NCI-H446 (cell line): ENCODE measurements around the gene NUP98.

ENCODE experiments used
- DNase-seq, 2 experiments: peaks; one replicate each; lab custom pipeline; 2025; lab: John Stamatoyannopoulos, UW

NUP98 gene

DNA sequence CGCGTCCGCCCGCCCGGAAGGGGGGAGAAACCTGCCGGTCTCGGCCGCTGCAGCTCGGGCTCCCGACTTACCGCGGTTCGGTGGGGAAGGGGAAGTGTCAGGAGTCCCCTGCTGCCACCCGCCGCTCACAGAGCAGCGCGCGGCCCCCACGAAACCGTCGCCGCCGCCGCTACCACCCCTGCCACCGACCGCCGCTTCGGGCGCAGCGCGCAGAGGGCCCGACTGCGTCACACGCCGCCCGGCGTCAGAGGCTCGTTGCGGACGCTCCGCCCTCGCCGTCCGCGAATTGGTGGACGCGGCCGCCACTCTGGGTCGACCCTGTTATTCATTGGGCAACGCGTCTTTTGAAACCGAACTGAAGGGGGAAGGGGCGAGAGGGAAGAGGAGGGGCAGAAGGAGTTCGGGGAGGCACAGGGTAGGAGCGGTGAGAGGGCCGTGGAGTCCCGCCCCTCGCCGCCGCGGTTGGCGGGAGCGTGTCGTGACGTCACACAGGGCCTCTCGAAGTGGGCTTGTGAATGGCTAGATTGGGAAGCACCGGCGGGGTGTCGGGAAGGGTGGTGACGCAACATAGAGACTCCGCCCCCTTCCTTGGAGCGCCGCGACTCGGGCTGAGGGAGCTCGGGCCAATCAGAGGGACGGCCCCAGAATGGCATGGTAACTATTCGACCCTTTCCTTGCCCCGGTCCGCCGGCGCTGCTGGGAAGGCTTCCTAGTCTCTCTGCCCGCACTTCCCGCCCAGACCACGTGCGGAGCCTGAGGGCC, at the start of gene NUP98:
Gene NUP98 (minus strand): TSS at position 226 of the 762 bp plus-strand sequence. CDS start 15,437 bp downstream, outside the sequence.
- DNase-seq = peak; percentile 99 to 100

DNA sequence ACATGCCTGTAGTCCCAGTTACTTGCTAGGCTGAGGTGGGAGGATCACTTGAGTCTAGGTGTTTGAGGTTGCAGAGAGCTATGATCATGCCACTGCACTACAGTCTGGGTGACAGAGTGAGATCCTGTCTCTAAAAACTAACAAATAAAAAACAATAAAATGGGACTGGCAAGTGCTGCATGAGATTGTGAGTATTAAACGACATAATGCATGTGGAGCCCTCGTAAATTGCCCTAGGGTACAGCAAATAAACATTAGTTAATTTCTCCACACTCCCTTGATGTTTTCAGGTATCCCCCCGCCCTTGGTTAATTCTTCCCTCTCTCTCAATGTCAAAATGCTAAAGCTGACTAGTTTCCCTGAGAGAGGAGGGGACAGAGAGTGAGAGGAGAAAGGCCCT, 48.3 kb upstream of the NUP98 start:
- no peak for DNase-seq

DNA sequence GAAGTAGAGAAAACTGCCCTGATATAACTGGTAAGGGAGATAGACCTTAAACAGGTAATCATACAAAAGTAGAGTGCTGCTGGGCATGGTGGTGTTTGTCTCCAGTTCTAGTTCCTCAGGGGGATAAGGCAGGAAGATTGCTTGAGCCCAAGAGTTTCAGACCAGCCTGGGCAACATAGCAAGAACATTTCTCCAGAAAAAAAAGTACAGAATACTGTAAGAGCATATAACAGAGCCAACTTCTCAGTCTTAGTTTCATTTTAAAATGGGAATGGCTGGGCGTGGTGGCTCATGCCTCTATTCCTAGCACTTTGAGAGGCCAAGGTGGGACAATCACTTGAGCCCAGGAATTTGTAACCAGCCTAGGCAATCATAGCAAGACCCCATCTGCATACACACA, 47.9 kb upstream of the NUP98 start:
- no peak for DNase-seq

DNA sequence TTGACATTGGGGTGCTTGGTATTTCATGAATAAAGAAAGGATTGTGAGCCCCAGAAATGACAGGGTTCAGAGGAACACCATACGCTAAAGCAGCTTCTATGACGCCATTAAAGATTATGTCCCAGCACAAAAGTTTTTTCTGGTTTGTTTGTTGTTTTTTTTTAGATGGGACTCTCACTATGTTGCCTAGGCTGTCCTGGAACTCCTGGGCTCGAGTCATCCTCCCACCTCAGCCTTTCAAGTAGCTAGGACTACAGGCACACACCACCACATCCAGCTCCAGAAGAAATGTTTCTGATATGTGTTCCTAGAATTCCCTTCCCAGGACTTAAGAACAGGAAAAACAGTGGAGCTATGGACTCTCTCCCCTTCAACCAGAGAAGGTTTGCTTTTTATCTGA, 46.0 kb upstream of the NUP98 start:
- no peak for DNase-seq

DNA sequence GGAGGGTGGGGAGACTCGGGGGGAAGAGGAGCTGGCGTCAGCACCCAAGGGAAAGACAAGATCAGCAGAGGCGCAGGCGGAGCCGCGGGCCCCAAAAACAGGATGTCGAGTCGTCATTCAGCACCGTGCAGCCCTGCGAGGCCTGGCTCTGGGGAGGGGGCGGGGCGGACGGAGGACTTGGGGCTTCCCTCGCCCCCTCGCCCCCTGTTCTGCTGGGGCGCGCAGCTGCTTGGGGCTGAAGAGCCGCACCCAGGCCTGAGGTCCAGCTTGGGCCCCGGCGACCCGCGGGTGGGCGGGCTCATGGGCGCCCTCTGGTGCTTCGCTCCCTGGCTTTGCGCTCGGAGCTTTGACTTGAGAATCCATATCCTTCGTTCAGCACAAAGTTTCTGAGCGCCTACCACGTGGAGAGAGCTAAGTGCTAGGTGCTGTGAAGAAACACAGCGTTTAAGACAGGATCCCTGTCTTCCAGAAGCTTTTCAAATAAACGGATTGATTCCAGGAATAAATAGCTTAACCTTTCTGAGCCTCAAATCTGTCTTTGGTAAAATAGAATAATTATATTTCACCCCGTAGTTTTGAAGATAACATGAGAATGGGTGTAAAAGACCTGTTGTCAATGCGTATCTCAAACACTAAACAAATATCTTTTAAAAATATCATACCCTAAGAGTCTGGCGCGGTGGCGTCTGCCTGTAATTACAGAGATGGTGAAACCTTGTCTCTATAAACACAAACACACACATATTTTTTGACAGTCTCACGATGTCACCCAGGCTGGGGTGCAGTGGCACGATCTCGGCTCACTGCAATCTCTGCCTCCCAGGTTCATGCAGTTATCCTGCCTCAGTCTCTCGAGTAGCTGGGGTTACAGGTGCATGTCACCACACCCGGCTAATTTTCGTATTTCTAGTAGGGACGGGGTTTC, 44.3 kb upstream of the NUP98 start:
- DNase-seq = peak; percentile 44 to 80

DNA sequence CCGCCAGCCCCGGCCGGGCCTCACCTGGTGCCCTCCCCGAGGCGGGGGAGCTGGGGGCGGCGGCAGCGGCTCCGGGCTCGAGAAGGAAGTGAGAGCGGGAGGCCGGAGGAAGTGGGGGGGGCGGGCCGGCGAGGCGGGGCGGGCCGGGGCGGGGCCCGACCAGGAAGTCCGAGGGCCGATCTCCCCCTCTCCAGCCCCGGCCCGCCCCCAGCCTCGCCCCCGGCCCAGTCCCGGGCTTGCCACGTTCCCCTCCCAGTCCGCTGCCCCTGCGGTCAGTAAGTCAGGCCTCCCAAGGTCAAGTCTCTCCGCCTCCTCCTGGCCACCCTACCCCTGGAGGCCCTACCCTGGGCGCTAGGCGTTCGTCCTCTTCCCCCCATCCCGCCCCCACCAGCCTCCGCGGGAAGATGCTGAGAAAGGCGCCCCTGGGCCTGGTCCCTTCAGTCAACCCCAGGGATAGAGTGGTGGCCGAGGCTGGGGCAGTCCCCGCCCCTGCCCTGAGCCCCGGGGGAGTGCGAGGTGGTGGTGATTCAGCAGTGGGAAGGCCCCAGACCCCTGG, 43.6 kb upstream of the NUP98 start, which contains the start of gene RHOG:
Gene RHOG (minus strand): TSS at position 90 of the 556 bp plus-strand sequence. CDS start 12,821 bp downstream, outside the sequence.
- peak in 1 of 2 experiments; percentile 70 for DNase-seq

DNA sequence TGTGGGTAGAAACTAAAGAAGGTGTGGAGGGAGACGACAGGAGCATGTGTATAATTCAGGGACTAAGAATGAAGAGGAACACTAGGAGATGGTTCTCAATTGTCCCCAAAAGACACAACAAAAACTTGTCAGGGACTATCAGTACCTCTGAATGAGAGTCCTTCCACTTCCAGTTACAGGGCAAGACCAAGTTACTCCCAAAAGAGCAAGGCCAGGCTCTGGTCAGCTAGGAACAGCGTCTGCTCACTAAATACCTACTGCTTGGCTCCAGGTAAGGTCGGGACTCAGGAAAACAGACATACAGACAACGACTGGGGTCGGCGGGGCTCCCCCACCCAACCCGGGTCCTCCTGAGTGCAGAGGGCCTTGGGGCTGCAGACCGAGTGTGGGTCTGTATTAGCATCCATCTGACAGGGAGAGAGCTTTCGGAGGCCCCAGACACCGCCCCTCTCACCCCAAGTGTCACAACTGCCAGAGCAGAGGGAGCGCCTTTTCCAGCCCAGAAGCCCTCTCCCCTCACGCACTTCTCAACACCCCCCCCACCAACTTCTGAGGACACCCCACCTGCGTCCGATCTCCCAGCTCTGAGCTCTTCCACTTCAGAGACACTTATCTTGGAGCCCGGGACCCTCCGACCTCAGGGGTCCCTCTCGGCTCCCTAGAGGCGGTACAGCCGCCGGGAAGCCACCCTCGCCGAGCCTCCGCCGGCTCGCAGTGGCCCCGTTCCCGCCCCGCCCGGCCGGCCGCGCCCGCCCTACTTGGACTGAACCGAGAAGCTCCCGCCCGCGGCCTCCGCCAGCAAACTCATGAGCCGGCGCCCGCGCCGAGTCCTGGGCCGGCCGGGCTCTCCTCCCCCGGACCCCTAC, 42.9 kb upstream of the NUP98 start:
- no peak for DNase-seq

DNA sequence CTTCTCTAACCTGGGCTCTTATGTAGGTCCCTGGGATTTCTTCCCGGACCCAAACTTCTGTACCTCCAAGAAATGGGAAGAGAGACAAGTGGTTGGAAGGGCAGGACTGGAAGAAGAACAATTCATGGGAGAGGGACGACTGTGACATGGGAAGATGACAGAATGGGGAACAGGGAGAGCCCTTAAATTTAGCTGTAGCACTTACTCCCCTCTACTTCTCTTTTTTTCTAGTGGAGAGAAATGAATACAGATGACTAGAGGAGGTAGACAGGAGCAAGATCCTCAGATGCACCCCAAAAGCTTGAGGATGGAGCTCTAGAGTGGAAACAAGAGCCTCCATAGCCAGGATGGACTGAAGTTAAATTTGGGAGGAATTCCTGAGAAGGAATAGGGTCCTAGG, 41.1 kb upstream of the NUP98 start:
- no peak for DNase-seq

DNA sequence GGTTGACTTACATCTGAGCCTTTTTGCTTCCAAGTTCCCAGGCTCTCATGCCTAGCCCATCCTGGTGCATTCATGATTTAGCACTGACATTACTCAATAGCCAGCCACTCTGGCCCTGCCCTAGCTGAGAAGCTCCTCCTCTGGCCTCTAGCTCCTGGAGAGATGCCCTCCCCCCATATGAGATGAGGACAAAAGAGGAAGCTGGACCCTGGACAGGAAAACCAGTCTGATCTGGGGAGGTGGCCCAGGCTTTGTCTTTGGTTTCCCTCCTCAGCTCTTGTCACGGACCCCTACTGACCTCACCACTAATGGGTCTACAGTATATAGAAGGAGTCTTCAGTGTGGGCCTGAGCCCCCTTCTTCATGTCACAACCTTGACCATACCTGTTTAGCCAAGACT, 40.4 kb upstream of the NUP98 start:
- no peak for DNase-seq

DNA sequence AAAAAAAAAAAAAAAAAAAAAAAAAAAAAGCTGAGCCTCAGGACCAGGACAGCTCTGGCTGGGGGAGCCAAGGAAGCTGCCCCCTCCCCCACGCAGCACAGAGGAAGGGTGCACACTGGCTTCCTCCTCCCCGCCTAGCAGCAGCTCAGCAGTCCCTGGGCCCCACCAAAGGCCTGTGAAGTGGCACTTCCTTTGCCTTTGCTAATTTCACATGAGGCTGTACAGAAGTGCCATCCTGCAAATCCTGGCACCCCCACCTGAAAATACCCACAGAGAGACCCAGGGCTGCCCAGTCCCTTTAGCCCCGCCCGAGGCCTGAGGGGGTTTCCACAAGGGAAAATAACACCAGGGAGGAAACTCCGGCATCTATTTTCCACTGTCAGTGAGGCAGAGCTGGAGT, 39.5 kb upstream of the NUP98 start:
- no peak for DNase-seq

DNA sequence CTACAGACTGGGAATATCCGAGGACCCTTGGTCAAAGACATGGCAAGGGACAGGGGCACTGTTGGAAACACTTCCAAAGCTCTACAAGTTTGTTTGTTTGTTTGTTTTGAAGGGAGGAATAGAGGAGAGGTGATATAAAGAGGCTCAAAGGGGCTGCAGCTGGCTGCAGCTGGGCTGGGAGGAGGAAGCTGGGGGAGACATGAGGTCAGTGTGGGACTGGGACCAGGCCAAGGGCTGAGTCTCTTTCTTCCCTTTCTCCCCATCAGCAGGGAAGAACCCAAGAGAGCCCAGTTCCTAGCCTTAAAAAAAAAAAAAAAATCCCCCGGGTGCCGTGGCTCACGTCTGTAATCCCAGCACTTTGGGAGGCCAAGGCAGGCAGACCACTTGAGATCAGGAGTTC, 38.4 kb upstream of the NUP98 start:
- no peak for DNase-seq

DNA sequence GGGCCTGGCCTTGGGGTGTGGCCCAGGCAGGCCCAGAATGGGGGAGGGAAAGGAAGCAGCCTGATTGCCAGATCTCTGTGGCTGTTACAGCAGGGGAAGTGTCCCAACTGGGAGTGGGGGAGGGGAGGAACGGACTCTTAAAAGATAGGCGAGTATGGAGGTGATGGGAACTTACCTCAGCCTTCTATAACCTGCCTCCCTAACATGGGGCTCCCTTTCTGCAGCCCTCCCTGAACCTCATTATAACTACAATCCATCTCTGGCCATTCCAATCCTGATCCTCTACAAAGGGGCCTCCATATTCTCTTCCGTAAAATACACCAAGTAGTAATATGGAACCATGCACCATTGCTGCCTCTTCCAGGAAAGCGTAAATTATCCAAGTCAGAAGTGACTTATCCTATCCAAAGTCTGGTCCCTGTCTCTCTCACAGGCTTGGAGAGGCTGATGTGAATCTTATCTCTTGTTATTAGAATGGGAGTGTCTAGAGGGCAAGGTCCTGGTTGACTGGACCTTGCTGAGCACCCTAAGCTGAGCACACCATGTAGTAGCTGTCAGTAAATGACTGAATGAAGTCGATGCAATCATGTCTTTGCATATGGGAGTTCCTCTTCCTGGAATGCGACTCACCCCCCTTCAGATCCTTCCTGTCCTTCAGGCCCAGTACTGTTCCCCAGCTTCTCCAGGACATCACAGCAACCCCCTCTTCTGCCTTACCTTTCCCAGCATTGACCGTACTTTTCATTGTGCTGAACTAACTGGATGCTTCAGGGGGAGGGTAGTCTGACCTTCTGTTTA, 37.5 kb upstream of the NUP98 start:
- no peak for DNase-seq

DNA sequence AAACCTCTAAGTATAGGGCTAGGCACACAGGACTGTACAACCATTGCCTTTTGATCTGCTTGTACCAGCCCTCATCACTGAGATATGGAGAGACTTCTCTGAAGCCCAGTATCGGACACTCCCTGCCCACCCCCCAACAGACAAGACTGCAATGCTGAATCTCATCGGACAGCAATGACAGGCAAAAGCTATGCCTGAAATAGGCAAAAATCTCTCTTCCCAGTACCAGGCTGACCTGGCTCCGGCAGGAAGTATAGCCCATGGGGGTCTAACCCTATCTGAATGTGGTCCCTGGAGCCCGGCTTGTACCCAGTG, 37.0 kb upstream of the NUP98 start:
- DNase-seq = no peak

DNA sequence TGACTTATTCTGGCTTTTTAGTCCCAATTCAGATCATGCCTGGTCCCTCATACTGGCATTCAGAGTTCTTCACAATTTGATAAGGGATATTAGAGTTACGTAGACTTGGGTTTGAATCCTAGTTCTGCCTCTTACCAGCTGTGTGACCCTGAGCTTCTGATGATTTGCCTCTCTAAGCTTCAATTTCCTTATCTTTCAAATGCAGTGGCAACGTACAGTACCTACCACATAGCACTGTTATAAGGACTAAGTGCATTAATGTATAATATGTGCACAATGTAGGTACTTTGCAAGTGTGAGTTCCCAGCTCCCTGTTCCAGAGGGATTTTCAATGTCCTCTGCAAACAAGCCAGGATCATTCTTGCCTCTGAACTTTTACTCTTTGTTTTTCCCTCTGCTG, 36.1 kb upstream of the NUP98 start:
- DNase-seq = no peak

DNA sequence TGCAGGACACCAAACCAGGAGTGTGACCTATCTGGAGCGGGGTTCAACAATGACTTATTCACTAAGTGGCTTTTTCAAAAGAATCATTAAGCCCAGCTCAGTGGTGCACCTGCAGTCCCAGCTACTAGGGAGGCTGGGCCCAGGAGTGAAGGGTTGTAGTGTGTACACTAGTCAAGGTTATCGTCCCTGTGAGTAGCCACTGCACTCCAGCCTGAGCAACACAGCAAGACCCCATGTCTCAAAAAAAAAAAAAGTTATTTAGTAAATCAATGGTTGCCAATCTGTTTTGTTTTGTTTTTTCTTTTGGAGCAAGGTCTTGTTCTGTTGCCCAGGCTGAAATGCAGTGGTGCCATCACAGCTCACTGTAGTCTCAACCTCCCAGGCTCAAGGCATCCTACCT, 35.5 kb upstream of the NUP98 start:
- no peak for DNase-seq

DNA sequence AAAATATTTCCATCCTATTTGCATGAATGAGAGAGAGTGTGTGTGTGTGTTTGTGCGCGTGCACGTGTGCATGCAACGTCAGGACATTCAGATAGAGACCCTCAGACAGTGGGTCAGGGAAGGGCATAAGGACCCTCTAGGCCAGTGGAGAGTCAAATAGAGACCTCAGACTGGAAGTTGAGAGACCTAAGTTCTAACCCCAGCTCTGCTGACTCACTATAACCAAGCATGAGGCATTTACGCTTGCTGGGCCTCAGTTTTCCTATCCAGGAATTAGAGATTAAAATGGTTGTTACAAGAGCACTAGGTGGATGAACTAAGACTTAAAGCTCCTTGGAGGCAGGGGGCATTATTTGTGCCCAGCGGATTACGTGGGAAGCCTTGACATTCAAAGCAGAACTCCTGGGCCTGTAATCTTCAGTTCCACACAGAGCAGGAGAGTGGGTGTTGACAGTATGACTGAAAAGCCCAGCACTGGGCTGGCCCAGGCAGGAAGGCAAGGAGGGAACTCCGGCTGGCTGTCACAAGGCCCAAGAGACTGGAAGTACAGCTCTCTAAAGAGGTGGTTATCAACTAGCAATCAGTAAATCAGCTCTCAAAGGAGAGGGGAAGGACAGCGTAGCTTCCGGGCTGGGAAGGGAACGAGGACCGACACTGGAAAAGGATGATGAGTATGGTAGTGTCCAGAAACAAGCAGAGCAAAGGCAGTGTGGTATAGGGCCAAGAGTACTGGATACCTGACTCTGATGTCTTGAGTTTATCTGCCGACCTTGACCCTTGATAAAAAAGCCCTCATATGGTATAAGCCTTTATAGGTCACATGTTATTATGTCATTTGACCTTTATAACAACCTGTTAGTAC, 34.3 kb upstream of the NUP98 start:
- no peak for DNase-seq

DNA sequence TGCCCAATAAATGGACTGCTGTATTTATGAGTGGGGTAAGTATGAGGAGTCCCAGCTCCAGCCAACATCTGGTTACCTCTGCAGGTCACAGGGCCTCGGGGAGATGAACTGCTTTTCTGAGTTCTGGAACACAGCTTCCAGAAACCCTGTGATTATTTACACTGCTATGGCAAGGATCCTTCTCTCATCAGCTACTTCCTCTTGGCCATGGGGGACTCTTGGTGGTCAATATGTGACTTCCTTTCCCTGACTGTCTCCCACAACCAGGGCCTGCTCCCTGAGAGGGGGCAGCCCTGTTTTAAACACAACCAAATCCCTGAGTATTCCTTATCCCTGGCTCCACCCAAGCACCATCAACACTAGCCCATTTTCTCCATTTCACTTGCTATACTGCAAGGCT, 33.4 kb upstream of the NUP98 start:
- no peak for DNase-seq

DNA sequence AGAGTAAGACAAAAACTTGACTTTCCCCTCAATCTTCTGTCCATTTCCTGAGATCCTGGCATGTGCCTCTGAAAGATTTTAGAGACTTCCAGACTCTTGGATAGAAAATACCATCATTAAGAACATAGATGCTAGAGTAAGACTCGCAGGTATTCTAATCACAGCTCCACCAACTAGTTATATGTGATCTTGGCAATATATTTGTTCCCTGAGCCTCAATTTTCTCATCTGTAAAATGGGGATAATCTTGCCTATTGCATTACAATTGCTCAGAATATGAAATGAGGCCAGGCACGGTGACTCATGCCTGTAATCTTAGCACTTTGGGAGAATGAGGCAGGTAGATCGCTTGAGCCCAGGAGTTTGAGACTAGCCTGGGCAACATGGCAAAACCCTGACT, 32.7 kb upstream of the NUP98 start:
- DNase-seq = no peak

DNA sequence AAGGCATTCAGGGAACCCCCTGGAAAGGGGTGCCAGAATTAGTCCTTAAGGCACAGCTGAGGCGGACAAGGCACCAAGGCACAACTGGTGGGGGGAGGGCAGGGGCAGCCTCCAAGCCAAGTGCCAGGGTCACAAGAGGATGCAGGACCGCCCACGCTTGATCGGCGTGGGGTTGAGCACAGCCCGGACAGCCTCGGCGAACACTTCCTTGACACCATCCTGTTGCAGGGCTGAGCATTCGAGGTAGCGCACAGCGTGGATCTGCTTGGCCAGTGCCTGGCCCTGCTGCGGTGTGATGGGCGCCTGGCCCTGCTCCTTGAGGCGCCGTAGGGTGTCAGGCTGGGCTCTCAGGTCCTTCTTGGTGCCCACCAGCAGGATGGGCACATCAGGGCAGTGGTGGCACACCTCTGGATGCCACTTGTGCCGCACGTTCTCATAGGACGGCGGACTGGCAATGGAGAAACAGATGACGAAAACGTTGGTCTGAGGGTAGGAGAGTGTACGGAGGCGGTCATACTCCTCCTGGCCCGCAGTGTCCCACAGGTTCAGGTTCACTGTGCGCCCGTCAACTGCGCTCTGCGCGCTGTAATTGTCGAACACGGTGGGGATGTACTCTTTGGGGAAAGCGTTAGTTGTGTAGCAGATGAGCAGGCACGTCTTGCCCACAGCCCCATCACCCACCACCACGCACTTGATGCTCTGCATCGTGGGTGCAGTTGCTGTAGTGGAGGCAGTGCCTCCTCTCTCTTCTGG, 30.3 kb upstream of the NUP98 start:
- DNase-seq = no peak
